T-cell (primary cell): Measurements from ENCODE around the gene CARMIL1. TPM values are rescaled to one million over a fixed set of nuclear protein-coding genes. Genes with fewer than 3 reads are reported as not detected.

Experiments
- ATAC-seq, 4 experiments: fragments of 200-7000 bp in 3 of 4; fragments of 150-1000 bp in 1 of 4; cut with Tn5 transposase; replicated peaks in 1 of 4; 1 replicate in 3 of 4; 2 replicates in 1 of 4; pipeline ENCODE4 v1.10.0; 2021; ENCODE audit warnings: moderate library complexity in 3 of 4, mild to moderate bottlenecking in 2 of 4, moderate number of reproducible peaks in 1 of 4
- CTCF ChIA-PET, 2 donors: fragments of 300-600 bp; sonication (Branson Sonifier 250); formaldehyde crosslinking; loops; one replicate each; lab custom pipeline; 2022; ENCODE audit warnings: antibody characterized with exemption in 2 of 2; lab: Charles Lee
- POLR2A ChIA-PET, 2 donors: fragments of 300-600 bp; sonication (Branson Sonifier 250); formaldehyde crosslinking; loops; one replicate each; lab custom pipeline; 2022; ENCODE audit warnings: antibody characterized with exemption in 2 of 2; lab: Charles Lee
- DNase-seq, 35 experiments: peaks; one replicate each; pipeline versions ENCODE4 v3.0.0 to v3.0.0-alpha.2; 2013 to 2023
- H3K27ac ChIP-seq: one replicate; pipeline ENCODE4 v1.5.1; 2013; ENCODE audit warnings: low read length
- H3K27me3 ChIP-seq, 2 experiments: replicated peaks in 1 of 2; 1 replicate in 1 of 2; 2 replicates in 1 of 2; pipeline versions ENCODE4 v1.6.1 to v1.7.0; 2013; ENCODE audit warnings: low read length in 1 of 2, mixed read lengths in 1 of 2; ENCODE audit not compliant: control insufficient read depth in 2 of 2, insufficient read depth in 2 of 2; ENCODE audit errors: extremely low read depth in 1 of 2
- H3K36me3 ChIP-seq, 2 donors: 1 replicate in 1 of 2; 2 replicates in 1 of 2; pipeline versions ENCODE4 v1.6.1 to v1.7.0; 2013; ENCODE audit warnings: low read length in 1 of 2; ENCODE audit not compliant: control insufficient read depth in 2 of 2, insufficient read depth in 1 of 2; ENCODE audit errors: extremely low read depth in 1 of 2
- H3K4me1 ChIP-seq, 2 experiments: 1 replicate in 1 of 2; 2 replicates in 1 of 2; pipeline versions ENCODE4 v1.6.1 to v1.7.0; 2013; ENCODE audit warnings: low read length in 2 of 2, mixed read lengths in 1 of 2; ENCODE audit not compliant: insufficient read depth in 2 of 2, control insufficient read depth in 1 of 2; ENCODE audit errors: extremely low read depth in 1 of 2
- H3K4me3 ChIP-seq, 2 donors: 1 replicate in 1 of 2; 2 replicates in 1 of 2; pipeline versions ENCODE4 v1.5.1 to v1.7.0; 2013; ENCODE audit warnings: mild to moderate bottlenecking in 2 of 2, low read length in 1 of 2, moderate library complexity in 1 of 2; ENCODE audit not compliant: control insufficient read depth in 1 of 2; ENCODE audit errors: extremely low read depth in 1 of 2
- H3K9me3 ChIP-seq: 2 replicates; pipeline ENCODE4 v1.7.0; 2013
- H3K27ac Mint-ChIP-seq, 2 donors: one replicate each; pipeline ENCODE4 v1.8.0; 2020 to 2021; ENCODE audit warnings: mild to moderate bottlenecking in 2 of 2, mixed read lengths in 2 of 2
- H3K27me3 Mint-ChIP-seq, 2 donors: one replicate each; pipeline ENCODE4 v1.8.0; 2021 to 2022; ENCODE audit warnings: mixed read lengths in 2 of 2
- H3K36me3 Mint-ChIP-seq: one replicate; pipeline ENCODE4 v1.8.0; 2021; ENCODE audit warnings: mixed read lengths
- H3K4me1 Mint-ChIP-seq, 3 donors: one replicate each; pipeline ENCODE4 v1.8.0; 2020 to 2022; ENCODE audit warnings: mixed read lengths in 3 of 3, mild to moderate bottlenecking in 1 of 3
- H3K4me3 Mint-ChIP-seq, 3 donors: one replicate each; pipeline ENCODE4 v1.8.0; 2020 to 2022; ENCODE audit warnings: mild to moderate bottlenecking in 3 of 3, mixed read lengths in 3 of 3, moderate library complexity in 3 of 3
- H3K9me3 Mint-ChIP-seq, 3 donors: one replicate each; pipeline ENCODE4 v1.8.0; 2020 to 2022; ENCODE audit warnings: mixed read lengths in 3 of 3
- WGBS: methylation state at CpG from one replicate; pipeline ENCODE4 v1.1.5; 2013; ENCODE audit warnings: missing lambda C conversion rate; ENCODE audit not compliant: insufficient coverage; 5-methylcytosine and 5-hydroxymethylcytosine counted together
- total RNA-seq, 35 experiments: library from RNA in 6 of 35; stranded (reverse) in 6 of 35; fragments of 120-200 nt in 1 of 35; gene quantifications; one replicate each; pipeline versions ENCODE4 v1.2.1 to v1.2.4 and lab custom pipeline; 2013 to 2026

CARMIL1 gene
- total RNA-seq, 5 donors from 2014 or later (not counting 1 experiment from before 2014, with no cell fraction given): 4.0 to 11.6 (median 6.1) TPM

DNA sequence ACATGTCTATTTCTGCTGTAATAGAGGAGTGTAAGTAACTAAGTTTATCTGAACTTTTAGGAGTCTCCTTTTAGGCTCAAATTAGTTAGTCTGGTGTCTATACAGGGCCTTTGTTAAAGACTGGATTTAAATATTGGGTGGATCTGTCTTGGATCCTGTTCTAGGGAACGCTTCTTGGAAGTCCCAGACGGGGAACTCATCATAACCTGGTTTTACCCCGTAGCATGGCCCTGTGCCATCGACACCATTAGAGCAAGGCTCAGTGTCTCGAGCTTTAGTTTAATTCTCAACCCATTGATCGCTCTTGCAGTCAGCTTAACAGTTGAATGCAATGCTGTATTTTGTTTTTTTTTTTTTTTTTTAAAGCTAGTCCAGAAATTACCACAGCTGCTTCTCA is 89.9 kb downstream of the CARMIL1 start:
- POLR2A ChIA-PET: interaction anchor here in 1 of 2 donors (0.6 to 1.2 kb wide), 2 partner anchors 35 to 224 kb away, joined by 3 to 5 read pairs; no protein-coding TSS in a partner anchor
- no peak for ATAC-seq
- Mint-ChIP-seq H3K27me3 (no peaks in the 10 kb centered on the region), H3K4me1 (peaks cover 75 to 79% (median 78%) of the 10 kb centered on the region in 3 donors), H3K4me3 (peak overlapping the region in 2 of 3 donors; percentile 66 to 88), H3K27ac (peak overlapping the region; percentile 98), H3K36me3 (peaks cover 4% of the 10 kb centered on the region), H3K9me3 (peaks cover 0 to 3% (median 0%) of the 10 kb centered on the region in 3 donors)
- CTCF ChIA-PET: interaction anchor here (0.6 to 1.9 kb wide), 6 partner anchors 18 to 327 kb away, joined by 3 to 7 read pairs (median 5); partner anchors contain the start of gene CARMIL1 (in 1 of the 2)
- no peaks in the 10 kb centered on the region for H3K9me3 ChIP-seq
- DNase-seq: no peak
- H3K27ac ChIP-seq: peak overlapping the region; percentile 85
- 92% methylated on average over 2 of the region's 6 CpGs for WGBS
- H3K4me1 ChIP-seq: peaks cover 30 to 48% of the 10 kb centered on the region in 2 experiments
- H3K4me3 ChIP-seq: peak overlapping the region in 1 of 2 donors; percentile 33
- H3K27me3 ChIP-seq: no peaks in the 10 kb centered on the region
- no peaks in the 10 kb centered on the region for H3K36me3 ChIP-seq

DNA sequence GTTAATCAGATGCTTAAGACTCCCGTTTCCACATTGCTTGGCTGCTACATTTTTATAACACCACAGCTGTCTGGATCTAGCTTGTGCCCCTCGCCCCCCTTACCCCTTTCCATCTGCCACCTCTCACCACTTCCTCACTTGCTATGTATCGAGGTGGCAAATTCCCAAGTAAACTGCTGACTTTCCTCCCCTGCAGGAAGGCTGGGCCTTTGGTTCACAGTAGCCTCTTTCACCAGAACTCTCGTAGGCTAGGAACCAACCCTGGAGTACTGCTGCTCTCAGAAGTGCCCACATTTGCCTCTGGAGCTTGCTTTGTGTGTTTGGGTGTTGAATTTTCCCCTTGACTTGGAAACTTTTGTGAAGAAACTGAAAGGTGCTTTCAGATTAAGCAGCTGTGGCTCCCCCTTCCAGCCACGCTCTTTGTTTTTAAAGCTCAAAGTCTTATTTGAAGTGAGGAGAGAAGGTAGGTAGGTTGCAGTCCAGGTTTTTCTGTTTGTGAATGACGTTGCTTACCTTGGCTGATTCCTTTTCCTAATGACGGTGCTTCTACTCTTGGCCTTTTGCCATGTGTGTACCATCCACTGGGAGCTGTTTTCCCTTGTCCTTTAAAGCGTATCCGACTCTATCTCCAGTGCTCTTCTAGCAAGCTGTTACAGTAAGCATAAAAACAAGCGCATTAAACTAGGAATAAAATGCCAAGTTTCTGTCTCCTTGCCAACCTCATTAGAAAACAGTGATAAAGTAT is 90.4 kb downstream of the CARMIL1 start:
- ATAC-seq: peak in 3 of 4 experiments; percentile 33 to 55 (median 37)

DNA sequence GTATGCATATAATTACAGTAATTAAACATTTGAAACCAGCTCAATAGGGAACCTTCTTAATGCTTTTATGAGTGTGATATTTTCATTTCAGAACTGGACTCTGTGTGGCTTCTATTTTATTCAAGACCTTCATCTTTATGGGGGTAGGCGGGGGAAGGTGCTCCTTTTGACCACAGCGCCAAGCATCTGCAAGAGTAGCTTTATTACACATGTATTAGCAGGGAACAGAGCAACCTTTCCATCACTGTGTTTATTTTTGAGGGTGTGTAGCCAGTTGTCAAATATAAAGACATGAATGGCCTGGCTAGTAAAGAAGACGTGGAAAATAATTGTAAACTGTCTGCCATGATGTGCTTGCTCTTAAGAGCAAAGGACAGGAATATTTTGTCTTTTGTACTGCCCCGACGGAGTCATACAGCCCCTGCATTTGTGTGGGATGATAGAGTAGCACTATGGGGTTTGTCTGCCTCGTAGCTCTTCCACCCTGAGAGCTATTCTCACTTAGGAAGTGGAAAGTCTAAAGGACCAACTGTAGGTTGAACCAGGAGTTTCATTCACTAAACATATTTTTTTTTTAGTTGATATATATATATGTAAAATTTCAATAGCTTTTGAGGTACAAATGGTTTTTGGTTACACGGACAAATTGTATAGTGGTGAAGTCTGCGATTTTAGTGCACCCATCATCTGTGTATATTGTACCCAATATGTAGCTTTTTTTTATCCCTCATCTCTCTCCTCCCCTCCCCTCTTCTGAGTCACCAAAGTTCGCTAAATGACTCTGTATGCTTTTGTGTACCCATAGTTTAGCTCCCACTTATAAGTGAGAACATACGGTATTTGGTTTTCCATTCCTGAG is 91.2 kb downstream of the CARMIL1 start:
- peaks cover 72 to 82% (median 76%) of the 10 kb centered on the region in 3 donors for H3K4me1 Mint-ChIP-seq
- no peaks in the 10 kb centered on the region for H3K36me3 ChIP-seq
- peaks cover 5 to 15% (median 9%) of the 10 kb centered on the region in 3 donors for H3K9me3 Mint-ChIP-seq
- H3K9me3 ChIP-seq: peaks cover 3% of the 10 kb centered on the region
- no peaks in the 10 kb centered on the region for H3K27me3 ChIP-seq
- ATAC-seq: peak in 1 of 4 experiments; percentile 38
- peaks cover 30 to 46% of the 10 kb centered on the region in 2 experiments for H3K4me1 ChIP-seq
- peak overlapping the region; percentile 60 to 88 (median 66) for H3K4me3 Mint-ChIP-seq
- H3K36me3 Mint-ChIP-seq: peaks cover 14% of the 10 kb centered on the region
- H3K4me3 ChIP-seq: peak overlapping the region in 1 of 2 donors; percentile 2
- POLR2A ChIA-PET: interaction anchor here (0.5 to 1.2 kb wide), 3 partner anchors 9 to 49 kb away, joined by 3 read pairs; no protein-coding TSS in a partner anchor
- WGBS: no CpG with 5 or more reads among the region's 10 CpGs
- no peaks in the 10 kb centered on the region for H3K27me3 Mint-ChIP-seq
- H3K27ac ChIP-seq: peak overlapping the region; percentile 85
- CTCF ChIA-PET: interaction anchor here (0.5 to 1.9 kb wide), 8 partner anchors 12 to 350 kb away, joined by 3 to 22 read pairs (median 3); partner anchors contain the start of gene CARMIL1 (in 2 of the 2)
- no peak for DNase-seq
- H3K27ac Mint-ChIP-seq: peak overlapping the region; percentile 98

More for the DNA sequence above, 90.4 kb downstream of the CARMIL1 start:
- peaks cover 30 to 48% of the 10 kb centered on the region in 2 experiments for H3K4me1 ChIP-seq
- no peaks in the 10 kb centered on the region for H3K36me3 ChIP-seq
- Mint-ChIP-seq H3K4me1 (peaks cover 76 to 82% (median 79%) of the 10 kb centered on the region in 3 donors), H3K36me3 (peaks cover 9% of the 10 kb centered on the region), H3K4me3 (peak overlapping the region; percentile 60 to 88 (median 66)), H3K9me3 (peaks cover 0 to 9% (median 4%) of the 10 kb centered on the region in 3 donors), H3K27me3 (no peaks in the 10 kb centered on the region), H3K27ac (peak overlapping the region; percentile 98)
- H3K9me3 ChIP-seq: no peaks in the 10 kb centered on the region
- no peaks in the 10 kb centered on the region for H3K27me3 ChIP-seq
- H3K4me3 ChIP-seq: peak overlapping the region; percentile 2 to 33
- ChIA-PET POLR2A (interaction anchor here in 1 of 2 donors (0.6 to 1.2 kb wide), 2 partner anchors 34 to 225 kb away, joined by 3 to 5 read pairs; no protein-coding TSS in a partner anchor), CTCF (interaction anchor here (0.5 to 1.9 kb wide), 10 partner anchors 11 to 350 kb away, joined by 3 to 22 read pairs (median 4); partner anchors contain the start of gene CARMIL1 (in 2 of the 2))
- 23% methylated on average over 3 of the region's 10 CpGs for WGBS
- peak in 21 of 35 experiments; percentile 2 to 53 (median 15) for DNase-seq
- peak overlapping the region; percentile 85 for H3K27ac ChIP-seq

DNA sequence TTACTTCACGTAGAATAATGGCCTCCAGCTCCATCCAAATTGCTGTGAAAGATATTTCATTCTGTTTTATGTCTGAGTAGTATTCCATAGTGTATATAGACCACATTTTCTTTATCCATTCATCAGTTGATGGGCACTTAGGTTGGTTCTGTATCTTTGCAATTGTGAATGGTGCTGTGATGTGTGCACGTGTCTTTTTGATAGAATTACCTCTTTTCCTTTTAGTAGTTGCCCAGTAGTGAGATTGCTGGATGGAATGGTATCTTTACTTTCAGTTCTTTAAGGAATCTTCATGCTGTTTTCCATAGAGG is 91.8 kb downstream of the CARMIL1 start:
- ChIA-PET CTCF (interaction anchor here in 1 of 2 donors (0.6 to 1.9 kb wide), 2 partner anchors 55 to 92 kb away, joined by 3 to 7 read pairs; partner anchors contain the start of gene CARMIL1), POLR2A (no interaction called here)
- Mint-ChIP-seq H3K4me1 (peaks cover 67 to 79% (median 71%) of the 10 kb centered on the region in 3 donors), H3K4me3 (peak overlapping the region; percentile 22 to 88 (median 47)), H3K27ac (peak overlapping the region; percentile 73 to 74), H3K36me3 (peaks cover 19% of the 10 kb centered on the region), H3K27me3 (no peaks in the 10 kb centered on the region), H3K9me3 (peaks cover 9 to 20% (median 12%) of the 10 kb centered on the region in 3 donors)
- Histone ChIP-seq H3K4me3 (no peak overlapping the region), H3K27ac (no peak overlapping the region), H3K36me3 (no peaks in the 10 kb centered on the region), H3K27me3 (no peaks in the 10 kb centered on the region), H3K4me1 (peaks cover 24 to 40% of the 10 kb centered on the region in 2 experiments), H3K9me3 (peaks cover 3% of the 10 kb centered on the region)
- ATAC-seq (no peak), DNase-seq (no peak)
- WGBS: no CpG with 5 or more reads among the region's 2 CpGs

DNA sequence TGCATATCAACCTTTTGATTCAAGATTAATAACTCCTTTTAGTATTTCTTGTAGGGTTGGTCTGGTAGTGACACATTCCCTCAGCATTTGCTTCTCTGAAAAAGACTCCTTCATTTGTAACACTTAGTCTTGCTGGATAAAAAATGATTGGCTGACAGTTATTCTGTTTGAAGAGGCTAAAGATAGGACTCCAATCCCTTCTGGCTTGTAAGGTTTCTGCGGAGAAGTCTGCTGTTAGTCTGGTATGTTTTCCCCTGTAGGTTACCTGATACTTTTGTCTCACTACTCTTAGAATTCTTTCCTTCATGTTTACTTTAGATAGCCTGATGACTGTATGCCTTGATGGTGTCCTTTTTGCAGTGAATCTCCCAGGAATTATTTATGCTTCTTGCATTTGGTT is 96.0 kb downstream of the CARMIL1 start:
- ChIA-PET POLR2A (no interaction called here), CTCF (no interaction called here)
- DNase-seq: no peak
- Histone ChIP-seq H3K4me1 (peaks cover 0 to 3% of the 10 kb centered on the region in 2 experiments), H3K36me3 (no peaks in the 10 kb centered on the region), H3K27me3 (peaks cover 0 to 3% of the 10 kb centered on the region in 2 experiments), H3K9me3 (peaks cover 3% of the 10 kb centered on the region), H3K4me3 (no peak overlapping the region), H3K27ac (no peak overlapping the region)
- H3K27me3 Mint-ChIP-seq: peaks cover 0 to 2% of the 10 kb centered on the region in 2 donors
- H3K4me3 Mint-ChIP-seq: no peak overlapping the region
- no CpG with 5 or more reads among the region's 1 CpG for WGBS
- H3K27ac Mint-ChIP-seq: no peak overlapping the region
- H3K36me3 Mint-ChIP-seq: peaks cover 19% of the 10 kb centered on the region
- peaks cover 9 to 20% (median 12%) of the 10 kb centered on the region in 3 donors for H3K9me3 Mint-ChIP-seq
- H3K4me1 Mint-ChIP-seq: peaks cover 32 to 55% (median 34%) of the 10 kb centered on the region in 3 donors
- no peak for ATAC-seq
